Endodermal cell (in vitro differentiated cells): ENCODE data around the gene ICA1L. TPM values are rescaled to one million over a fixed set of nuclear protein-coding genes. Genes with fewer than 3 reads are reported as not detected.

Experiments used
- DNase-seq: peaks from one replicate; pipeline ENCODE4 v3.0.0-alpha.2; 2017
- H3K27ac ChIP-seq: 2 replicates; pipeline ENCODE4 v1.5.1; 2013; ENCODE audit warnings: mild to moderate bottlenecking, low read depth, low read length, moderate library complexity
- H3K27me3 ChIP-seq: 2 replicates; pipeline ENCODE4 v1.6.1; 2013; ENCODE audit warnings: mild to moderate bottlenecking, low read length, moderate library complexity; ENCODE audit not compliant: insufficient read depth, control insufficient read depth, poor library complexity, severe bottlenecking
- H3K36me3 ChIP-seq: 2 replicates; pipeline ENCODE4 v1.7.0; 2013; ENCODE audit warnings: mild to moderate bottlenecking, low read length, moderate library complexity; ENCODE audit not compliant: control insufficient read depth, insufficient read depth
- H3K4me1 ChIP-seq: one replicate; pipeline ENCODE4 v1.7.0; 2013; ENCODE audit warnings: low read length; ENCODE audit not compliant: control insufficient read depth, insufficient read depth
- H3K4me3 ChIP-seq: 2 replicates; pipeline ENCODE4 v1.5.1; 2013; ENCODE audit warnings: mild to moderate bottlenecking, low read length, moderate library complexity
- H3K9ac ChIP-seq: 2 replicates; pipeline ENCODE4 v1.6.1; 2013; ENCODE audit warnings: mild to moderate bottlenecking, low read length, moderate library complexity; ENCODE audit not compliant: poor library complexity, severe bottlenecking; ENCODE audit errors: extremely low read depth
- H3K9me3 ChIP-seq: 2 replicates; pipeline ENCODE4 v1.6.1; 2013; ENCODE audit warnings: mild to moderate bottlenecking, low read length, moderate library complexity; ENCODE audit not compliant: control insufficient read depth
- H3K27ac Mint-ChIP-seq: 2 replicates; pipeline ENCODE4 v1.8.0; 2020; ENCODE audit warnings: mixed read lengths
- H3K27me3 Mint-ChIP-seq: 2 replicates; pipeline ENCODE4 v1.8.0; 2021; ENCODE audit warnings: mild to moderate bottlenecking, mixed read lengths; ENCODE audit not compliant: insufficient read depth
- H3K36me3 Mint-ChIP-seq: 2 replicates; pipeline ENCODE4 v1.8.0; 2020; ENCODE audit warnings: low read depth, mixed read lengths
- H3K4me1 Mint-ChIP-seq: 2 replicates; pipeline ENCODE4 v1.8.0; 2020; ENCODE audit warnings: mixed read lengths
- H3K4me3 Mint-ChIP-seq: 2 replicates; pipeline ENCODE4 v1.8.0; 2020; ENCODE audit warnings: mild to moderate bottlenecking, moderate library complexity, mixed read lengths
- H3K9me3 Mint-ChIP-seq: 2 replicates; pipeline ENCODE4 v1.8.0; 2020; ENCODE audit warnings: mild to moderate bottlenecking, mixed read lengths
- WGBS, 2 experiments: methylation state at CpG; one replicate each; pipeline versions ENCODE4 v1.1.5 to v1.1.7; 2013; ENCODE audit warnings: missing lambda C conversion rate in 2 of 2, mixed read lengths in 1 of 2; ENCODE audit not compliant: insufficient coverage in 1 of 2, insufficient read length in 1 of 2; 5-methylcytosine and 5-hydroxymethylcytosine counted together
- total RNA-seq, 2 donors: library from RNA; stranded (reverse); fragmentation: NEBNext Ultra II Directional in 1 of 2; extraction: Animal tissue kit (Norgen Biotek cat#: 25700) in 1 of 2; gene quantifications; 2 replicates in 1 of 2; 3 replicates in 1 of 2; pipeline ENCODE4 v1.2.1, GENCODE V29; 2021
- TF ChIP-seq, protein P1 (sequence below): fragments of 200-600 bp; sonication (generic); conservative IDR thresholded peaks from 2 replicates; pipeline ENCODE4 v1.5.0; 2021; ENCODE audit warnings: antibody characterized with exemption, mild to moderate bottlenecking

ICA1L gene
- total RNA-seq, 2 donors from 2014 or later: 8.2 to 12.2 TPM

DNA sequence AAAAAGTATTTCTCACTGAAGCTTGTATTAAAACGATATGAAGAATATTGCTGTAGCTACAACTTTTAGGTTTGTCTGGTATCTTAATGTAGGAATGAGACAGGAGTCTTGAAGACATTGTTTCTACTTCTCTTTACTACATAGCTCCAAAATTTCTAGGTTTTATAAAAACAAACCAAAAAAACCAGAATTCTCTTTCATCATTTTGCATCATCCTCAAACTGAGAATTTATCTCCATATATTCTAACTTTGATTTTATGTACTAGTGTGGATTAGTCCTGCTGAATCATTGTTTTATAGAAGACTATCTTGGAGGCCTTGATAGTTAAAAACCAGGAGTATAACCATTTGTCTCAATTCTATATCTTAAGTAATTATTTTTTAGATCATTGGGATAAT lies 100.2 kb downstream of the ICA1L start:
- H3K9me3 Mint-ChIP-seq: no peaks in the 10 kb centered on the region
- Histone ChIP-seq H3K9ac (no peak overlapping the region), H3K36me3 (peaks cover 38% of the 10 kb centered on the region), H3K27ac (no peak overlapping the region), H3K9me3 (no peaks in the 10 kb centered on the region), H3K27me3 (no peaks in the 10 kb centered on the region), H3K4me1 (no peaks in the 10 kb centered on the region), H3K4me3 (no peak overlapping the region)
- H3K36me3 Mint-ChIP-seq: peaks cover 47% of the 10 kb centered on the region
- no peaks in the 10 kb centered on the region for H3K27me3 Mint-ChIP-seq
- no peak overlapping the region for H3K27ac Mint-ChIP-seq
- 83 to 100% methylated on average over 1 of the region's 1 CpG for WGBS, 2 experiments
- TF ChIP-seq, protein P1, sequence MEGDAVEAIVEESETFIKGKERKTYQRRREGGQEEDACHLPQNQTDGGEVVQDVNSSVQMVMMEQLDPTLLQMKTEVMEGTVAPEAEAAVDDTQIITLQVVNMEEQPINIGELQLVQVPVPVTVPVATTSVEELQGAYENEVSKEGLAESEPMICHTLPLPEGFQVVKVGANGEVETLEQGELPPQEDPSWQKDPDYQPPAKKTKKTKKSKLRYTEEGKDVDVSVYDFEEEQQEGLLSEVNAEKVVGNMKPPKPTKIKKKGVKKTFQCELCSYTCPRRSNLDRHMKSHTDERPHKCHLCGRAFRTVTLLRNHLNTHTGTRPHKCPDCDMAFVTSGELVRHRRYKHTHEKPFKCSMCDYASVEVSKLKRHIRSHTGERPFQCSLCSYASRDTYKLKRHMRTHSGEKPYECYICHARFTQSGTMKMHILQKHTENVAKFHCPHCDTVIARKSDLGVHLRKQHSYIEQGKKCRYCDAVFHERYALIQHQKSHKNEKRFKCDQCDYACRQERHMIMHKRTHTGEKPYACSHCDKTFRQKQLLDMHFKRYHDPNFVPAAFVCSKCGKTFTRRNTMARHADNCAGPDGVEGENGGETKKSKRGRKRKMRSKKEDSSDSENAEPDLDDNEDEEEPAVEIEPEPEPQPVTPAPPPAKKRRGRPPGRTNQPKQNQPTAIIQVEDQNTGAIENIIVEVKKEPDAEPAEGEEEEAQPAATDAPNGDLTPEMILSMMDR: no peak
- DNase-seq: no peak
- H3K4me1 Mint-ChIP-seq: no peaks in the 10 kb centered on the region
- H3K4me3 Mint-ChIP-seq: no peak overlapping the region

DNA sequence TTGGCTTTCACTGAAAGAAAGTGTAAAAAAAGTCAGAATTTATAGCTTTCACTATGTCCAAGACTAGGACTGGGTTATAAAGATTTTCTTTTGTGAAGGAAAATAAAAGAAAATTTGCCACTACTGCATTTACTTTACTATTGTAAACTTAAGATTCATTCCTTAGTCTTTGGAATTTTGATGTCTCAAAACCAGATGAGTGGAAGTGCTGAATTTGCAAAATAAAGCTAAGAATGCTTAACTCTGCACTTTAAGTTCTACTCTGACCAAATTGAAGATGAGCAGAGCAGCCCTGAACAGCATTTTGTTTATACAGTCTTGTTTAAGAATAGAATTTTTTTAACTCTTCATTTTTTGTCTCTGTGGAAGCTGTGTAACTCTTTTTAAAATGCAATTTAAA lies 102.4 kb downstream of the ICA1L start:
- Mint-ChIP-seq H3K4me1 (no peaks in the 10 kb centered on the region), H3K4me3 (no peak overlapping the region), H3K36me3 (peaks cover 47% of the 10 kb centered on the region), H3K27ac (no peak overlapping the region), H3K27me3 (no peaks in the 10 kb centered on the region), H3K9me3 (no peaks in the 10 kb centered on the region)
- Histone ChIP-seq H3K9me3 (no peaks in the 10 kb centered on the region), H3K27me3 (no peaks in the 10 kb centered on the region), H3K4me3 (no peak overlapping the region), H3K27ac (no peak overlapping the region), H3K9ac (no peak overlapping the region), H3K4me1 (no peaks in the 10 kb centered on the region), H3K36me3 (peaks cover 48% of the 10 kb centered on the region)
- no peak for DNase-seq
- TF ChIP-seq, protein P1: no peak

DNA sequence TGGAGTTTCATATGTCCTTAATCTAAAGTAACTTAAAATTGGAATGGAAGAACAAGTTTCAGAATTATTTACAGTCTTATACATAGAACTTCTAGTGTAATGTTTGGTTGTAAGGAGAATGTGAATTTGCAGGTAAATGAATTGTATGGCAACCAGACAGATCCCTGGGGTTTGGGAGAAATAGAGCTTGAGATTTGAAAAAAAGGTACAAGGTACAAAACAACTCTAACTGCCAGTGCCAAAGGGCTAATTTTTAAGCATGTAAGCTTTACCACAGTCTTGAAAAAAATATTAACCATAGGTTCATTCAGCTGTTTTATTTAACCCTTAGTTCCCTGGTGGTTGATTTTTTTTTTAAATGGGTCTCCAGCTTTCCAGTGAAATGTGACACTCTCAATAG lies 103.3 kb downstream of the ICA1L start:
- TF ChIP-seq, protein P1: no peak
- Mint-ChIP-seq H3K4me3 (no peak overlapping the region), H3K27ac (no peak overlapping the region), H3K36me3 (peaks cover 54% of the 10 kb centered on the region), H3K9me3 (no peaks in the 10 kb centered on the region), H3K4me1 (no peaks in the 10 kb centered on the region), H3K27me3 (no peaks in the 10 kb centered on the region)
- no peak overlapping the region for H3K9ac ChIP-seq
- H3K9me3 ChIP-seq: no peaks in the 10 kb centered on the region
- no peaks in the 10 kb centered on the region for H3K4me1 ChIP-seq
- no peak for DNase-seq
- H3K4me3 ChIP-seq: no peak overlapping the region
- H3K27me3 ChIP-seq: no peaks in the 10 kb centered on the region
- no peak overlapping the region for H3K27ac ChIP-seq
- peaks cover 49% of the 10 kb centered on the region for H3K36me3 ChIP-seq
